HepG2 (cell line): Measurements from ENCODE around the gene TCEA3. TPM values are rescaled to one million over a fixed set of nuclear protein-coding genes. Genes with fewer than 3 reads are reported as not detected.

Experiments used
- ATAC-seq: fragments of 200-7000 bp; cut with Tn5 transposase; 3 replicates; pipeline ENCODE4 v1.9.1; 2020; ENCODE audit warnings: mild to moderate bottlenecking, moderate library complexity
- BruUV-seq: library from RNA; stranded (reverse); fragments of 400-500 nt; replicated peaks from 2 replicates; lab custom pipeline; 2021; lab: Mats Ljungman, UMichigan
- CTCF ChIA-PET: fragments of 300-600 bp; formaldehyde crosslinking; extraction: SDS; loops from one replicate; lab custom pipeline; 2021; ENCODE audit warnings: low total read pairs, inconsistent platforms, low intra/inter-chr PET ratio; lab: Yijun Ruan, JAX
- POLR2A ChIA-PET: fragments of 350-600 bp; sonication (Branson Sonifier 250); formaldehyde crosslinking; loops from one replicate; lab custom pipeline; 2020; ENCODE audit warnings: antibody characterized with exemption, inconsistent platforms; lab: Yijun Ruan, JAX
- DNase-seq: peaks from one replicate; pipeline ENCODE4 v3.0.0-alpha.2; 2015; ENCODE audit warnings: low spot score
- FAIRE-seq: peaks from 3 replicates; lab custom pipeline; 2011; peaks lifted over from hg19 to GRCh38; lab: Jason Lieb, UNC
- H2AFZ ChIP-seq: one replicate; pipeline ENCODE4 v1.6.1; 2011; ENCODE audit warnings: low read length, inconsistent platforms
- H3K27ac ChIP-seq: fragments of 300-600 bp; 3 replicates; pipeline ENCODE4 v1.8.0; 2011; ENCODE audit warnings: mixed run types, mild to moderate bottlenecking, mixed read lengths, low read length, inconsistent platforms; ENCODE audit not compliant: insufficient read depth; ENCODE audit errors: extremely low read length
- H3K27me3 ChIP-seq, 2 experiments: fragments of 200-600 bp in 1 of 2; 2 replicates in 1 of 2; 3 replicates in 1 of 2; pipeline versions ENCODE4 v1.6.0 to v1.8.0; 2011; ENCODE audit warnings: low read length in 2 of 2, mild to moderate bottlenecking in 2 of 2, moderate library complexity in 2 of 2, inconsistent platforms in 1 of 2; ENCODE audit not compliant: insufficient read depth in 2 of 2, control insufficient read depth in 1 of 2
- H3K36me3 ChIP-seq, 2 experiments: fragments of 200-600 bp in 1 of 2; replicated peaks in 1 of 2; 2 replicates in 1 of 2; 3 replicates in 1 of 2; pipeline versions ENCODE4 v1.5.1 to v1.8.0; 2011; ENCODE audit warnings: low read length in 2 of 2, inconsistent platforms in 1 of 2; ENCODE audit not compliant: insufficient read depth in 2 of 2, control insufficient read depth in 1 of 2
- H3K4me1 ChIP-seq: 2 replicates; pipeline ENCODE4 v1.5.1; 2012; ENCODE audit warnings: low read length, inconsistent platforms; ENCODE audit not compliant: insufficient read depth
- H3K4me2 ChIP-seq: 2 replicates; pipeline ENCODE4 v1.6.0; 2011; ENCODE audit warnings: low read depth, low read length, inconsistent platforms
- H3K4me3 ChIP-seq, 3 experiments: fragments of 200-600 bp in 1 of 3; sonication (generic), shearing (Covaris generic) in 1 of 3; replicated peaks in 1 of 3; 2 replicates each; pipeline ENCODE4 v1.5.1; 2011 to 2016; ENCODE audit warnings: low read length in 3 of 3, inconsistent platforms in 2 of 3, low read depth in 2 of 3, mild to moderate bottlenecking in 2 of 3, control low read depth in 1 of 3, mixed read lengths in 1 of 3; ENCODE audit not compliant: insufficient read depth in 1 of 3
- H3K79me2 ChIP-seq: one replicate; pipeline ENCODE4 v1.6.1; 2011; ENCODE audit warnings: low read length, inconsistent platforms; ENCODE audit not compliant: insufficient read depth
- H3K9ac ChIP-seq: 2 replicates; pipeline ENCODE4 v1.6.0; 2011; ENCODE audit warnings: mild to moderate bottlenecking, low read depth, low read length, inconsistent platforms; ENCODE audit not compliant: insufficient read depth
- H3K9me3 ChIP-seq: 2 replicates; pipeline ENCODE4 v1.5.1; 2012; ENCODE audit warnings: mild to moderate bottlenecking, low read length
- H4K20me1 ChIP-seq: 2 replicates; pipeline ENCODE4 v1.6.0; 2011; ENCODE audit warnings: inconsistent platforms, mild to moderate bottlenecking, low read length, moderate library complexity; ENCODE audit not compliant: insufficient read depth
- FOSL2 ChIP-seq: sonication (generic); formaldehyde crosslinking; IDR thresholded peaks from 2 replicates; pipeline ENCODE4 v1.4.0; 2020; ENCODE audit warnings: missing genetic modification reagents
- HNRNPLL ChIP-seq: fragments of 200-400 bp; formaldehyde crosslinking; IDR thresholded peaks from 2 replicates; pipeline ENCODE4 v1.6.1; 2017; ENCODE audit warnings: mild to moderate bottlenecking, low read depth, low read length; ENCODE audit not compliant: poor library complexity, severe bottlenecking
- NCOA2 ChIP-seq: sonication (generic); formaldehyde crosslinking; IDR thresholded peaks from 2 replicates; pipeline ENCODE4 v1.8.0; 2022; ENCODE audit warnings: inconsistent platforms
- NONO ChIP-seq, 2 experiments: fragments of 450-650 bp in 1 of 2; sonication (generic) in 1 of 2; formaldehyde crosslinking in 1 of 2; IDR thresholded peaks in 1 of 2; conservative IDR thresholded peaks in 1 of 2; 2 replicates each; pipeline versions ENCODE4 v1.6.1 to v1.8.0; 2017 to 2022; ENCODE audit warnings: mild to moderate bottlenecking in 1 of 2, missing genetic modification reagents in 1 of 2, moderate library complexity in 1 of 2
- SIX1 ChIP-seq: sonication (generic); formaldehyde crosslinking; IDR thresholded peaks from 2 replicates; pipeline ENCODE4 v1.4.0; 2020; ENCODE audit warnings: missing genetic modification reagents, borderline replicate concordance
- ZNF10 ChIP-seq: sonication (generic); formaldehyde crosslinking; IDR thresholded peaks from 2 replicates; pipeline ENCODE4 v1.4.0; 2020; ENCODE audit warnings: mild to moderate bottlenecking, low read depth, missing genetic modification reagents, borderline replicate concordance
- ZNF274 ChIP-seq: sonication (generic); formaldehyde crosslinking; IDR thresholded peaks from 2 replicates; pipeline ENCODE4 v1.5.1; 2020; ENCODE audit warnings: mild to moderate bottlenecking, missing genetic modification reagents
- ZNF331 ChIP-seq: sonication (generic); formaldehyde crosslinking; IDR thresholded peaks from 2 replicates; pipeline ENCODE4 v1.4.0; 2020; ENCODE audit warnings: missing genetic modification reagents
- ZNF569 ChIP-seq: sonication (generic); formaldehyde crosslinking; IDR thresholded peaks from 2 replicates; pipeline ENCODE4 v1.5.0; 2020; ENCODE audit warnings: mild to moderate bottlenecking, missing genetic modification reagents, moderate library complexity, borderline replicate concordance
- WGBS: methylation state at CpG from one replicate; pipeline ENCODE4 v1.1.6; 2017; ENCODE audit warnings: low lambda C conversion rate; 5-methylcytosine and 5-hydroxymethylcytosine counted together
- in situ Hi-C: cut with HindIII; loops from 2 replicates; pipeline ENCODE4 v1.10.0; 2017; ENCODE audit warnings: low pct_unique_long_range_greater_than_20kb; ENCODE audit not compliant: extremely low pct_ligation_motif_present
- intact Hi-C: fragments of 100-400 bp; cut with micrococcal nuclease; formaldehyde crosslinking; loops from one replicate; pipeline ENCODE4 v1.10.0; 2022; ENCODE audit not compliant: unreplicated experiment
- polyA plus RNA-seq, 8 experiments: library from polyadenylated mRNA; depleted of rRNA in 3 of 8; stranded (reverse) in 7 of 8; unstranded in 1 of 8; fragments of >200 nt; fragmentation: Illumina TruSeq in 4 of 8; extraction: Trizol in 4 of 8; gene quantifications; 2 replicates each; pipeline versions ENCODE4 v1.2.1 to v1.2.3, GENCODE V29; 2011 to 2016; ENCODE audit warnings: low read depth in 4 of 8, missing spikeins in 1 of 8, mixed read lengths in 1 of 8; ENCODE audit not compliant: insufficient read depth in 1 of 8
- total RNA-seq, 5 experiments: library from RNA; depleted of rRNA; stranded (reverse); fragments of >200 nt; fragmentation: Illumina TruSeq; extraction: Trizol; gene quantifications; 2 replicates each; pipeline ENCODE4 v1.2.3, GENCODE V29; 2016; ENCODE audit warnings: low read depth in 1 of 5
- TF ChIP-seq, protein P1 (sequence below): sonication (generic); formaldehyde crosslinking; IDR thresholded peaks from 2 replicates; pipeline ENCODE4 v1.5.0; 2020; ENCODE audit warnings: missing genetic modification reagents, mild to moderate bottlenecking, borderline replicate concordance
- TF ChIP-seq, protein P2 (sequence below): IDR thresholded peaks from 2 replicates; pipeline ENCODE4 v1.6.1; 2018; ENCODE audit warnings: missing genetic modification reagents
- TF ChIP-seq, protein P3 (sequence below): sonication (generic); formaldehyde crosslinking; IDR thresholded peaks from 2 replicates; pipeline ENCODE4 v1.4.0; 2020; ENCODE audit warnings: missing genetic modification reagents
- TF ChIP-seq, protein P4 (sequence below): sonication (generic); formaldehyde crosslinking; IDR thresholded peaks from 2 replicates; pipeline ENCODE4 v1.5.0; 2020; ENCODE audit warnings: missing genetic modification reagents
- TF ChIP-seq, protein P5 (sequence below): sonication (generic); formaldehyde crosslinking; IDR thresholded peaks from 2 replicates; pipeline ENCODE4 v1.4.0; 2020; ENCODE audit warnings: missing genetic modification reagents

Gene TCEA3
- total and polyA plus RNA-seq, 2 of the 13 experiments (the other 11 are each of a cell fraction or from before 2014, with no cell fraction given), result 55.5 to 84.6 TPM

DNA sequence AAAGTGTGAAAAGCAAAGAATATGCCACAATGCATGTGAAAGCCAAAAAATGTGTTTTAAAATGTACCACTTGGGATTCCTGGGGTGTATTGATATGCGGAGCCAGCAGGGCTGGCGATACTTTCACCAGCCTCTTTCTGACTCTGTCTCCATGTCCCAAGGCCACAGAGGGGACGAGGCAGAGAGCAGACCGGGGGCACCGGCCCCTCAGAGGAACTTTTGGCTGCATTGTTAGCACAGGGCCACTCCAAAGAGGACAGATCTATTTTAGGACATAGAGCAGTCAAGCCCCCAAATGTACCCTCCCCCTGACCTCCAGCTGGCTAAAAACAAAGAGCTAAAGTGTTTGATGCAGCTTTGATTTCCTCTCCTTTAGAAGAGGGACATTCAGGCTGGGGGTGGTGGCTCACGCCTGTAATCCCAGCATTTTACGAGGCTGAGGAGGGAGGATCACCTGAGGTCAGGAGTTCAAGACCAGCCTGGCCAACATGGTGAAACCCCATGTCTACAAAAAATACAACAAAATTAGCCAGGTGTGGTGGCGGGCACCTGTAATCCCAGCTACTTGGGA is 29.3 kb downstream of the TCEA3 start (continued):
- TF ChIP-seq, protein P1, sequence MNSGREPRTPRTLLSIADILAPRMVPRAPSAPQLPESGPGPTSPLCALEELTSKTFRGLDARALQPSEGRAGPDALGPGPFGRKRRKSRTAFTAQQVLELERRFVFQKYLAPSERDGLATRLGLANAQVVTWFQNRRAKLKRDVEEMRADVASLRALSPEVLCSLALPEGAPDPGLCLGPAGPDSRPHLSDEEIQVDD (CRISPR knock-in tag), result no peak
- TF ChIP-seq, protein P2, sequence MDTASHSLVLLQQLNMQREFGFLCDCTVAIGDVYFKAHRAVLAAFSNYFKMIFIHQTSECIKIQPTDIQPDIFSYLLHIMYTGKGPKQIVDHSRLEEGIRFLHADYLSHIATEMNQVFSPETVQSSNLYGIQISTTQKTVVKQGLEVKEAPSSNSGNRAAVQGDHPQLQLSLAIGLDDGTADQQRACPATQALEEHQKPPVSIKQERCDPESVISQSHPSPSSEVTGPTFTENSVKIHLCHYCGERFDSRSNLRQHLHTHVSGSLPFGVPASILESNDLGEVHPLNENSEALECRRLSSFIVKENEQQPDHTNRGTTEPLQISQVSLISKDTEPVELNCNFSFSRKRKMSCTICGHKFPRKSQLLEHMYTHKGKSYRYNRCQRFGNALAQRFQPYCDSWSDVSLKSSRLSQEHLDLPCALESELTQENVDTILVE, result no peak
- TF ChIP-seq, protein P3, sequence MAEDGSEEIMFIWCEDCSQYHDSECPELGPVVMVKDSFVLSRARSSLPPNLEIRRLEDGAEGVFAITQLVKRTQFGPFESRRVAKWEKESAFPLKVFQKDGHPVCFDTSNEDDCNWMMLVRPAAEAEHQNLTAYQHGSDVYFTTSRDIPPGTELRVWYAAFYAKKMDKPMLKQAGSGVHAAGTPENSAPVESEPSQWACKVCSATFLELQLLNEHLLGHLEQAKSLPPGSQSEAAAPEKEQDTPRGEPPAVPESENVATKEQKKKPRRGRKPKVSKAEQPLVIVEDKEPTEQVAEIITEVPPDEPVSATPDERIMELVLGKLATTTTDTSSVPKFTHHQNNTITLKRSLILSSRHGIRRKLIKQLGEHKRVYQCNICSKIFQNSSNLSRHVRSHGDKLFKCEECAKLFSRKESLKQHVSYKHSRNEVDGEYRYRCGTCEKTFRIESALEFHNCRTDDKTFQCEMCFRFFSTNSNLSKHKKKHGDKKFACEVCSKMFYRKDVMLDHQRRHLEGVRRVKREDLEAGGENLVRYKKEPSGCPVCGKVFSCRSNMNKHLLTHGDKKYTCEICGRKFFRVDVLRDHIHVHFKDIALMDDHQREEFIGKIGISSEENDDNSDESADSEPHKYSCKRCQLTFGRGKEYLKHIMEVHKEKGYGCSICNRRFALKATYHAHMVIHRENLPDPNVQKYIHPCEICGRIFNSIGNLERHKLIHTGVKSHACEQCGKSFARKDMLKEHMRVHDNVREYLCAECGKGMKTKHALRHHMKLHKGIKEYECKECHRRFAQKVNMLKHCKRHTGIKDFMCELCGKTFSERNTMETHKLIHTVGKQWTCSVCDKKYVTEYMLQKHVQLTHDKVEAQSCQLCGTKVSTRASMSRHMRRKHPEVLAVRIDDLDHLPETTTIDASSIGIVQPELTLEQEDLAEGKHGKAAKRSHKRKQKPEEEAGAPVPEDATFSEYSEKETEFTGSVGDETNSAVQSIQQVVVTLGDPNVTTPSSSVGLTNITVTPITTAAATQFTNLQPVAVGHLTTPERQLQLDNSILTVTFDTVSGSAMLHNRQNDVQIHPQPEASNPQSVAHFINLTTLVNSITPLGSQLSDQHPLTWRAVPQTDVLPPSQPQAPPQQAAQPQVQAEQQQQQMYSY (CRISPR knock-in tag), result no peak
- TF ChIP-seq, all 625 proteins: peak for 0

DNA sequence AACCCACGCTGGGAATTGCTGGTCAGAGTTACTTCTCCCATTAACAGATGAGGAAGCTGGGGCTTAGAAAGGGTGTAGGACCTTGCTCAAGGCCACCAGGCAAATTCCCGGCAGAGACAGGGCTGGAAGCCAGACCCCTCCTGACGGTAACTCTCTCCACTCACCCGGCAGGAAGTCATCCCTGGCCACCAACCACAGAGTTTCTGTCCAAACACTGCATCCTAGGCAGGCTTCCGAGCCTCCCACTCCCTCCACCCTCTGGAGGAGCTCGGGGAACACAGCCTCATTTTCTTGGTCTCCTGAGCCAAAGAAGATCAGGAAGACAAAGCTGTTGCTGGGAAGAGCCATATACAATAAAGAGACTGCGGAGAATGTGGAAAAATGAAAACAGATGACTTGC is 29.9 kb downstream of the TCEA3 start:
- Histone ChIP-seq H3K79me2 (no peaks in the 10 kb centered on the region), H2AFZ (no peak overlapping the region), H4K20me1 (no peaks in the 10 kb centered on the region), H3K36me3 (peaks cover 19 to 46% of the 10 kb centered on the region in 2 experiments), H3K9ac (no peak overlapping the region), H3K4me2 (no peak overlapping the region), H3K4me3 (no peak overlapping the region), H3K27ac (no peak overlapping the region), H3K9me3 (no peaks in the 10 kb centered on the region), H3K4me1 (peaks cover 19% of the 10 kb centered on the region; the same call in 1 of the 2 replicates), H3K27me3 (no peaks in the 10 kb centered on the region)
- CTCF ChIA-PET, result no interaction called here
- no peak for DNase-seq
- in situ Hi-C loops, result no loop called here
- WGBS, result 73% methylated on average over 7 of the region's 7 CpGs
- intact Hi-C loops, result no loop called here
- BruUV-seq, result TSS peak; percentile 22
- ATAC-seq, result peak; percentile 36; the same call in 1 of the 3 replicates
- POLR2A ChIA-PET, result interaction anchor here (0.9 kb wide), 1 partner anchor 50 kb away, joined by 3 read pairs; the partner anchor contains the start of gene HNRNPR
- no peak for FAIRE-seq
- TF ChIP-seq, protein P4, sequence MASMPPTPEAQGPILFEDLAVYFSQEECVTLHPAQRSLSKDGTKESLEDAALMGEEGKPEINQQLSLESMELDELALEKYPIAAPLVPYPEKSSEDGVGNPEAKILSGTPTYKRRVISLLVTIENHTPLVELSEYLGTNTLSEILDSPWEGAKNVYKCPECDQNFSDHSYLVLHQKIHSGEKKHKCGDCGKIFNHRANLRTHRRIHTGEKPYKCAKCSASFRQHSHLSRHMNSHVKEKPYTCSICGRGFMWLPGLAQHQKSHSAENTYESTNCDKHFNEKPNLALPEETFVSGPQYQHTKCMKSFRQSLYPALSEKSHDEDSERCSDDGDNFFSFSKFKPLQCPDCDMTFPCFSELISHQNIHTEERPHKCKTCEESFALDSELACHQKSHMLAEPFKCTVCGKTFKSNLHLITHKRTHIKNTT (CRISPR knock-in tag), result no peak
- TF ChIP-seq, protein P5, sequence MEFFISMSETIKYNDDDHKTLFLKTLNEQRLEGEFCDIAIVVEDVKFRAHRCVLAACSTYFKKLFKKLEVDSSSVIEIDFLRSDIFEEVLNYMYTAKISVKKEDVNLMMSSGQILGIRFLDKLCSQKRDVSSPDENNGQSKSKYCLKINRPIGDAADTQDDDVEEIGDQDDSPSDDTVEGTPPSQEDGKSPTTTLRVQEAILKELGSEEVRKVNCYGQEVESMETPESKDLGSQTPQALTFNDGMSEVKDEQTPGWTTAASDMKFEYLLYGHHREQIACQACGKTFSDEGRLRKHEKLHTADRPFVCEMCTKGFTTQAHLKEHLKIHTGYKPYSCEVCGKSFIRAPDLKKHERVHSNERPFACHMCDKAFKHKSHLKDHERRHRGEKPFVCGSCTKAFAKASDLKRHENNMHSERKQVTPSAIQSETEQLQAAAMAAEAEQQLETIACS (CRISPR knock-in tag), result no peak
- TF ChIP-seq ZNF10 (CRISPR knock-in tag) (no peak), SIX1 (CRISPR knock-in tag) (no peak), ZNF331 (0 out of 2 replicates have a peak, but pooled peaks have one; percentile 16), FOSL2 (CRISPR knock-in tag) (no peak), NCOA2 (peak; percentile 46; the same call in 1 of the 2 replicates), ZNF274 (CRISPR knock-in tag) (no peak), ZNF569 (CRISPR knock-in tag) (no peak), NONO (IDR thresholded peaks at IDR 0.05) (no peak), NONO (CRISPR knock-in tag; conservative IDR thresholded peaks at IDR 0.05) (no peak), HNRNPLL (no peak)
